HepG2 (cell line): ENCODE measurements around the gene FAAP20. TPM values are rescaled to one million over a fixed set of nuclear protein-coding genes. Genes with fewer than 3 reads are reported as not detected.

Experiments used
- ATAC-seq: fragments of 200-7000 bp; cut with Tn5 transposase; 3 replicates; pipeline ENCODE4 v1.9.1; 2020; ENCODE audit warnings: mild to moderate bottlenecking, moderate library complexity
- BruUV-seq: library from RNA; stranded (reverse); fragments of 400-500 nt; replicated peaks from 2 replicates; lab custom pipeline; 2021; lab: Mats Ljungman, UMichigan
- CTCF ChIA-PET: fragments of 300-600 bp; formaldehyde crosslinking; extraction: SDS; loops from one replicate; lab custom pipeline; 2021; ENCODE audit warnings: low total read pairs, inconsistent platforms, low intra/inter-chr PET ratio; lab: Yijun Ruan, JAX
- POLR2A ChIA-PET: fragments of 350-600 bp; sonication (Branson Sonifier 250); formaldehyde crosslinking; loops from one replicate; lab custom pipeline; 2020; ENCODE audit warnings: antibody characterized with exemption, inconsistent platforms; lab: Yijun Ruan, JAX
- DNase-seq: peaks from one replicate; pipeline ENCODE4 v3.0.0-alpha.2; 2015; ENCODE audit warnings: low spot score
- FAIRE-seq: peaks from 3 replicates; lab custom pipeline; 2011; peaks lifted over from hg19 to GRCh38; lab: Jason Lieb, UNC
- H2AFZ ChIP-seq: one replicate; pipeline ENCODE4 v1.6.1; 2011; ENCODE audit warnings: low read length, inconsistent platforms
- H3K27ac ChIP-seq: fragments of 300-600 bp; 3 replicates; pipeline ENCODE4 v1.8.0; 2011; ENCODE audit warnings: mixed run types, mild to moderate bottlenecking, mixed read lengths, low read length, inconsistent platforms; ENCODE audit not compliant: insufficient read depth; ENCODE audit errors: extremely low read length
- H3K27me3 ChIP-seq, 2 experiments: fragments of 200-600 bp in 1 of 2; 2 replicates in 1 of 2; 3 replicates in 1 of 2; pipeline versions ENCODE4 v1.6.0 to v1.8.0; 2011; ENCODE audit warnings: low read length in 2 of 2, mild to moderate bottlenecking in 2 of 2, moderate library complexity in 2 of 2, inconsistent platforms in 1 of 2; ENCODE audit not compliant: insufficient read depth in 2 of 2, control insufficient read depth in 1 of 2
- H3K36me3 ChIP-seq, 2 experiments: fragments of 200-600 bp in 1 of 2; replicated peaks in 1 of 2; 2 replicates in 1 of 2; 3 replicates in 1 of 2; pipeline versions ENCODE4 v1.5.1 to v1.8.0; 2011; ENCODE audit warnings: low read length in 2 of 2, inconsistent platforms in 1 of 2; ENCODE audit not compliant: insufficient read depth in 2 of 2, control insufficient read depth in 1 of 2
- H3K4me1 ChIP-seq: 2 replicates; pipeline ENCODE4 v1.5.1; 2012; ENCODE audit warnings: low read length, inconsistent platforms; ENCODE audit not compliant: insufficient read depth
- H3K4me2 ChIP-seq: 2 replicates; pipeline ENCODE4 v1.6.0; 2011; ENCODE audit warnings: low read depth, low read length, inconsistent platforms
- H3K4me3 ChIP-seq, 3 experiments: fragments of 200-600 bp in 1 of 3; sonication (generic), shearing (Covaris generic) in 1 of 3; replicated peaks in 1 of 3; 2 replicates each; pipeline ENCODE4 v1.5.1; 2011 to 2016; ENCODE audit warnings: low read length in 3 of 3, inconsistent platforms in 2 of 3, low read depth in 2 of 3, mild to moderate bottlenecking in 2 of 3, control low read depth in 1 of 3, mixed read lengths in 1 of 3; ENCODE audit not compliant: insufficient read depth in 1 of 3
- H3K79me2 ChIP-seq: one replicate; pipeline ENCODE4 v1.6.1; 2011; ENCODE audit warnings: low read length, inconsistent platforms; ENCODE audit not compliant: insufficient read depth
- H3K9ac ChIP-seq: 2 replicates; pipeline ENCODE4 v1.6.0; 2011; ENCODE audit warnings: mild to moderate bottlenecking, low read depth, low read length, inconsistent platforms; ENCODE audit not compliant: insufficient read depth
- H3K9me3 ChIP-seq: 2 replicates; pipeline ENCODE4 v1.5.1; 2012; ENCODE audit warnings: mild to moderate bottlenecking, low read length
- H4K20me1 ChIP-seq: 2 replicates; pipeline ENCODE4 v1.6.0; 2011; ENCODE audit warnings: inconsistent platforms, mild to moderate bottlenecking, low read length, moderate library complexity; ENCODE audit not compliant: insufficient read depth
- ELF1 ChIP-seq: sonication (generic); formaldehyde crosslinking; IDR thresholded peaks from 2 replicates; pipeline ENCODE4 v1.4.0; 2020; ENCODE audit warnings: missing genetic modification reagents
- EP300 ChIP-seq, 3 experiments: sonication (generic) in 1 of 3; formaldehyde crosslinking in 1 of 3; IDR thresholded peaks; 2 replicates each; pipeline versions ENCODE4 v1.5.1 to v1.6.1; 2011 to 2020; ENCODE audit warnings: low read depth in 2 of 3, low read length in 2 of 3, borderline replicate concordance in 1 of 3, improper control_type of control experiment in 1 of 3, mild to moderate bottlenecking in 1 of 3, missing genetic modification reagents in 1 of 3, moderate library complexity in 1 of 3
- FOXO1 ChIP-seq: sonication (generic); formaldehyde crosslinking; IDR thresholded peaks from 2 replicates; pipeline ENCODE4 v1.4.0; 2020; ENCODE audit warnings: missing genetic modification reagents
- FOXP1 ChIP-seq, 2 experiments: fragments of 450-650 bp in 1 of 2; IDR thresholded peaks; 2 replicates each; pipeline ENCODE4 v1.6.1; 2017 to 2018; ENCODE audit warnings: antibody characterized with exemption in 1 of 2
- GLI4 ChIP-seq: sonication (generic); formaldehyde crosslinking; IDR thresholded peaks from 2 replicates; pipeline ENCODE4 v1.5.1; 2020; ENCODE audit warnings: missing genetic modification reagents, mild to moderate bottlenecking, moderate library complexity, borderline replicate concordance
- IRX3 ChIP-seq: sonication (generic); formaldehyde crosslinking; IDR thresholded peaks from 2 replicates; pipeline ENCODE4 v1.8.1; 2023; ENCODE audit warnings: mild to moderate bottlenecking, low read depth, missing genetic modification reagents, borderline replicate concordance
- MIER3 ChIP-seq: IDR thresholded peaks from 2 replicates; pipeline ENCODE4 v1.6.1; 2016; ENCODE audit warnings: missing compliant biosample characterization, borderline replicate concordance
- SIN3B ChIP-seq: fragments of 150-350 bp; IDR thresholded peaks from 2 replicates; pipeline ENCODE4 v1.6.1; 2014; ENCODE audit warnings: low read length
- ZBTB8A ChIP-seq: sonication (generic); formaldehyde crosslinking; IDR thresholded peaks from 2 replicates; pipeline ENCODE4 v1.4.0; 2020; ENCODE audit warnings: mild to moderate bottlenecking, low read depth, missing genetic modification reagents, borderline replicate concordance
- ZNF282 ChIP-seq: fragments of 450-650 bp; IDR thresholded peaks from 2 replicates; pipeline ENCODE4 v1.6.1; 2018; ENCODE audit not compliant: partially characterized antibody
- ZNF333 ChIP-seq: sonication (generic); formaldehyde crosslinking; IDR thresholded peaks from 2 replicates; pipeline ENCODE4 v1.4.0; 2020; ENCODE audit warnings: mild to moderate bottlenecking, missing genetic modification reagents, borderline replicate concordance
- ZNF547 ChIP-seq: sonication (generic); formaldehyde crosslinking; IDR thresholded peaks from 2 replicates; pipeline ENCODE4 v1.5.1; 2020; ENCODE audit warnings: mild to moderate bottlenecking, missing genetic modification reagents
- ZNF549 ChIP-seq: sonication (generic); formaldehyde crosslinking; IDR thresholded peaks from 2 replicates; pipeline ENCODE4 v1.5.0; 2020; ENCODE audit warnings: missing genetic modification reagents
- ZNF577 ChIP-seq: sonication (generic); formaldehyde crosslinking; IDR thresholded peaks from 2 replicates; pipeline ENCODE4 v1.4.0; 2020; ENCODE audit warnings: mild to moderate bottlenecking, low read depth, missing genetic modification reagents, borderline replicate concordance
- ZNF652 ChIP-seq: IDR thresholded peaks from 2 replicates; pipeline ENCODE4 v1.6.1; 2016; ENCODE audit warnings: low read depth, borderline replicate concordance
- WGBS: methylation state at CpG from one replicate; pipeline ENCODE4 v1.1.6; 2017; ENCODE audit warnings: low lambda C conversion rate; 5-methylcytosine and 5-hydroxymethylcytosine counted together
- in situ Hi-C: cut with HindIII; loops from 2 replicates; pipeline ENCODE4 v1.10.0; 2017; ENCODE audit warnings: low pct_unique_long_range_greater_than_20kb; ENCODE audit not compliant: extremely low pct_ligation_motif_present
- intact Hi-C: fragments of 100-400 bp; cut with micrococcal nuclease; formaldehyde crosslinking; loops from one replicate; pipeline ENCODE4 v1.10.0; 2022; ENCODE audit not compliant: unreplicated experiment
- polyA plus RNA-seq, 8 experiments: library from polyadenylated mRNA; depleted of rRNA in 3 of 8; stranded (reverse) in 7 of 8; unstranded in 1 of 8; fragments of >200 nt; fragmentation: Illumina TruSeq in 4 of 8; extraction: Trizol in 4 of 8; gene quantifications; 2 replicates each; pipeline versions ENCODE4 v1.2.1 to v1.2.3, GENCODE V29; 2011 to 2016; ENCODE audit warnings: low read depth in 4 of 8, missing spikeins in 1 of 8, mixed read lengths in 1 of 8; ENCODE audit not compliant: insufficient read depth in 1 of 8
- total RNA-seq, 5 experiments: library from RNA; depleted of rRNA; stranded (reverse); fragments of >200 nt; fragmentation: Illumina TruSeq; extraction: Trizol; gene quantifications; 2 replicates each; pipeline ENCODE4 v1.2.3, GENCODE V29; 2016; ENCODE audit warnings: low read depth in 1 of 5
- TF ChIP-seq, protein P1 (sequence below): IDR thresholded peaks from 2 replicates; pipeline ENCODE4 v1.6.1; 2016; ENCODE audit warnings: missing genetic modification reagents, missing compliant biosample characterization

The FAAP20 gene
- total and polyA plus RNA-seq, 2 of the 13 experiments (the other 11 are each of a cell fraction or from before 2014, with no cell fraction given), result 9.6 to 10.8 TPM

DNA sequence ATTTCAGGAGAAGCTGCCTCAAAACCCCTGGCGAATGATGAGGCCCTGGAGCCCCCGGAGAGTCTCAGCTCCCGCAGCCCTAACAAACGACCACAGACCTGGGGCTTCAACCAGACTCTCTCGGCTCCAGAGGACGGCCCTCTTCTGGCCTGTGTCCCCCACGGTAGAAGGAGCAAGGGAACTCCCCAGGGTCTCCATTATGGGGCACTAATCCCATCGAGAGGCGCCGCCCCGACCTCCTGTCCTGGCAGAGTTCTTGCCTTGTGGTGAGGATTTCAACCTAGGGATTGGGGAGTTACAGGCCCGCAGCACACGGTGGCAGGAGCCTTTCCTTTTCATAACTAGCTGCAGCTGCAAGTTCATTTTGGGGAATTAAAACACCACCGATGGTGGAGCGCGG, 6.2 kb downstream of the FAAP20 start:
- POLR2A ChIA-PET, result interaction anchor here (2.0 kb wide), 1 partner anchor 19 kb away, joined by 11 read pairs; no protein-coding TSS in a partner anchor
- Histone ChIP-seq H4K20me1 (no peaks in the 10 kb centered on the region), H3K27me3 (no peaks in the 10 kb centered on the region), H3K9ac (no peak overlapping the region), H3K4me2 (no peak overlapping the region), H3K4me3 (no peak overlapping the region), H3K9me3 (no peaks in the 10 kb centered on the region), H3K36me3 (peaks cover 5 to 15% of the 10 kb centered on the region in 2 experiments), H3K27ac (no peak overlapping the region), H2AFZ (no peak overlapping the region), H3K4me1 (peaks cover 40% of the 10 kb centered on the region), H3K79me2 (peaks cover 22% of the 10 kb centered on the region)
- TF ChIP-seq ZBTB8A (CRISPR knock-in tag) (no peak), EP300 (IDR thresholded peaks at IDR 0.05; ENCODE audit: low read depth in 2 of 2, low read length in 2 of 2) (no peak), EP300 (CRISPR knock-in tag; IDR thresholded peaks at IDR 0.05; ENCODE audit: borderline replicate concordance) (no peak), ZNF577 (CRISPR knock-in tag) (no peak), ELF1 (CRISPR knock-in tag) (no peak), SIN3B (no peak), FOXP1 (IDR thresholded peaks at IDR 0.05) (no peak), FOXP1 (CRISPR knock-in tag; IDR thresholded peaks at IDR 0.05) (no peak), MIER3 (CRISPR knock-in tag) (no peak), ZNF282 (no peak), ZNF547 (no peak), FOXO1 (CRISPR knock-in tag) (no peak), ZNF549 (CRISPR knock-in tag) (no peak), ZNF333 (no peak), IRX3 (CRISPR knock-in tag) (no peak), ZNF652 (CRISPR knock-in tag) (no peak), GLI4 (CRISPR knock-in tag) (no peak)
- TF ChIP-seq, protein P1, sequence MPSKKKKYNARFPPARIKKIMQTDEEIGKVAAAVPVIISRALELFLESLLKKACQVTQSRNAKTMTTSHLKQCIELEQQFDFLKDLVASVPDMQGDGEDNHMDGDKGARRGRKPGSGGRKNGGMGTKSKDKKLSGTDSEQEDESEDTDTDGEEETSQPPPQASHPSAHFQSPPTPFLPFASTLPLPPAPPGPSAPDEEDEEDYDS (CRISPR knock-in tag), result no peak
- ATAC-seq, result no peak
- CTCF ChIA-PET, result no interaction called here
- FAIRE-seq, result no peak
- no peak for DNase-seq
- intact Hi-C loops, result no loop called here
- in situ Hi-C loops, result loop anchor here (25.0 kb wide), 1 partner anchor 324 kb away; no protein-coding TSS in a partner anchor
- no TSS peak for BruUV-seq
- 97% methylated on average over 12 of the region's 16 CpGs for WGBS
